ENCODE measurements around the gene ATXN7L3B. TPM values are rescaled to one million over a fixed set of nuclear protein-coding genes. Genes with fewer than 3 reads are reported as not detected.

The ATXN7L3B gene
- total and polyA plus RNA-seq, 2 of the 4 experiments (the other 2 are of a cell fraction) = 12.9 to 21.7 TPM

- no peak overlapping the region for H3K14ac ChIP-seq (replicated peaks; ENCODE audit: low read depth, low read length)
- H3K27ac ChIP-seq (ENCODE audit: insufficient read depth, low read length) = no peak overlapping the region
- H3K36me3 ChIP-seq (ENCODE audit: control insufficient read depth, insufficient read depth, low read length) = no peaks in the 10 kb centered on the region
- H2BK15ac ChIP-seq (ENCODE audit: low read depth, low read length) = no peak overlapping the region
- no peak overlapping the region for H3K4me3 ChIP-seq (ENCODE audit: insufficient read depth, low read depth, low read length)
- H2BK120ac ChIP-seq (ENCODE audit: low read depth, low read length) = no peak overlapping the region
- H3K9me1 ChIP-seq (ENCODE audit: insufficient read depth, low read length) = no peaks in the 10 kb centered on the region
- no peaks in the 10 kb centered on the region for H3K27me3 ChIP-seq (ENCODE audit: control insufficient read depth, insufficient read depth, low read length)
- no peaks in the 10 kb centered on the region for H3K79me1 ChIP-seq (ENCODE audit: low read depth in 1 of 2, low read length in 2 of 2)
- H2AFZ ChIP-seq (replicated peaks; ENCODE audit: low read length, poor library complexity) = no peak overlapping the region
- H4K20me1 ChIP-seq (ENCODE audit: insufficient read depth, low read length) = no peaks in the 10 kb centered on the region
- no peak overlapping the region for H3K4ac ChIP-seq (ENCODE audit: low read depth, low read length)
- dilution Hi-C loops (cut with HindIII; ENCODE audit: low sequenced_read_pairs, unreplicated experiment) (no loop called here), in situ Hi-C loops (cut with MboI; ENCODE audit: low sequenced_read_pairs) (no loop called here), intact Hi-C loops (cut with micrococcal nuclease) (no loop called here)
- H4K5ac ChIP-seq (ENCODE audit: low read depth, low read length) = no peak overlapping the region
- no peak for DNase-seq
- H4K91ac ChIP-seq (ENCODE audit: insufficient read depth, low read depth, low read length) = no peak overlapping the region
- ChIA-PET CTCF (no interaction called here), POLR2A (ENCODE audit: unreplicated experiment) (no interaction called here)
- ATAC-seq (ENCODE audit: low read depth) = no peak
- no peak overlapping the region for H3K18ac ChIP-seq (ENCODE audit: low read depth, low read length)
- no peak overlapping the region for H2AK9ac ChIP-seq (replicated peaks; ENCODE audit: low read depth, low read length, poor library complexity)
- no peak overlapping the region for H3K56ac ChIP-seq (ENCODE audit: extremely low read depth, insufficient read depth, low read length)
- H3K23ac ChIP-seq (ENCODE audit: low read depth, low read length) = no peak overlapping the region
- H2AK5ac ChIP-seq (ENCODE audit: low read depth, low read length) = no peak overlapping the region
- H2BK5ac ChIP-seq (ENCODE audit: low read depth, low read length, poor library complexity, severe bottlenecking) = no peak overlapping the region
- no TSS peak for BruUV-seq (replicated peaks)
- H4K8ac ChIP-seq (ENCODE audit: low read depth in 2 of 2, low read length in 2 of 2) = no peak overlapping the region
- WGBS, 2 experiments (ENCODE audit: extremely low coverage in 2 of 2, insufficient read length in 1 of 2) = no CpG with 5 or more reads among the region's 2 CpGs
- no peaks in the 10 kb centered on the region for H3K4me1 ChIP-seq (ENCODE audit: control insufficient read depth, insufficient read depth, low read length)
- TF ChIP-seq MAZ (IDR thresholded peaks at IDR 0.05; ENCODE audit: borderline replicate concordance, low read depth, low read length) (no peak), BHLHE40 (IDR thresholded peaks at IDR 0.05; ENCODE audit: low read depth, low read length) (no peak), CTCF (conservative IDR thresholded peaks at IDR 0.05; ENCODE audit: low read depth, low read length) (no peak), NFE2L2 (IDR thresholded peaks at IDR 0.05; ENCODE audit: low read depth, low read length) (no peak), CHD1 (IDR thresholded peaks at IDR 0.05; ENCODE audit: low read depth, low read length) (no peak), RAD21 (IDR thresholded peaks at IDR 0.05; ENCODE audit: low read length) (no peak), CEBPB (IDR thresholded peaks at IDR 0.05; ENCODE audit: low read depth, low read length) (peak; percentile 78)
- TF ChIP-seq, protein P1, sequence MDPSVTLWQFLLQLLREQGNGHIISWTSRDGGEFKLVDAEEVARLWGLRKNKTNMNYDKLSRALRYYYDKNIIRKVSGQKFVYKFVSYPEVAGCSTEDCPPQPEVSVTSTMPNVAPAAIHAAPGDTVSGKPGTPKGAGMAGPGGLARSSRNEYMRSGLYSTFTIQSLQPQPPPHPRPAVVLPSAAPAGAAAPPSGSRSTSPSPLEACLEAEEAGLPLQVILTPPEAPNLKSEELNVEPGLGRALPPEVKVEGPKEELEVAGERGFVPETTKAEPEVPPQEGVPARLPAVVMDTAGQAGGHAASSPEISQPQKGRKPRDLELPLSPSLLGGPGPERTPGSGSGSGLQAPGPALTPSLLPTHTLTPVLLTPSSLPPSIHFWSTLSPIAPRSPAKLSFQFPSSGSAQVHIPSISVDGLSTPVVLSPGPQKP (IDR thresholded peaks at IDR 0.05; ENCODE audit: borderline replicate concordance, low read depth, low read length) = no peak
- no peak overlapping the region for H3K4me2 ChIP-seq (ENCODE audit: low read depth, low read length)
- no peaks in the 10 kb centered on the region for H3K9me3 ChIP-seq (ENCODE audit: control insufficient read depth, insufficient read depth, low read length)
- no peak overlapping the region for H2BK20ac ChIP-seq (ENCODE audit: low read depth, low read length)
- H3K9ac ChIP-seq (ENCODE audit: low read depth, low read length) = no peak overlapping the region
Observed at GRCh38 chr12:74527491-74527890, 10.1 kb upstream of the ATXN7L3B start.
